ENCODE data around the gene ODAD3. TPM values are rescaled to one million over a fixed set of nuclear protein-coding genes. Genes with fewer than 3 reads are reported as not detected.

Gene ODAD3
- total and polyA plus RNA-seq, 10 of the 15 experiments (the other 5 are each of a cell fraction or from before 2014, with no cell fraction given), result 0.11 to 0.39 (median 0.28) TPM; not detected in 7

- peaks cover 22% of the 10 kb centered on the region for H3K4me1 ChIP-seq (ENCODE audit: control insufficient read depth, insufficient read depth, low read length)
- in situ Hi-C loops (cut with MboI) (no loop called here), intact Hi-C loops (cut with micrococcal nuclease; ENCODE audit: unreplicated experiment) (no loop called here)
- H2AFZ ChIP-seq (ENCODE audit: control insufficient read depth, low read depth, low read length), result no peak overlapping the region
- peaks cover 5 to 14% of the 10 kb centered on the region in 2 experiments; a peak in 3 of 4 replicates for H3K27me3 ChIP-seq (replicated peaks in 1 of 2; ENCODE audit: control insufficient read depth in 2 of 2, insufficient read depth in 2 of 2, low read length in 1 of 2)
- H3K9ac ChIP-seq (ENCODE audit: control insufficient read depth, insufficient read depth, low read length), result no peak overlapping the region
- FAIRE-seq, result no peak
- SMC1A ChIA-PET (ENCODE audit: uncharacterized antibody, unreplicated experiment), result interaction anchor here (1.5 kb wide), 1 partner anchor 28 kb away, joined by 3 read pairs; no protein-coding TSS in a partner anchor
- RAD21 ChIA-PET (ENCODE audit: unreplicated experiment), result no interaction called here
- H3K27ac ChIP-seq (ENCODE audit: control insufficient read depth, insufficient read depth), result no peak overlapping the region
- H3K36me3 ChIP-seq (ENCODE audit: control insufficient read depth in 2 of 2, insufficient read depth in 2 of 2, low read length in 1 of 2), result no peaks in the 10 kb centered on the region
- ATAC-seq, result no peak
- no peak overlapping the region for H3K4me3 ChIP-seq
- H4K20me1 ChIP-seq (ENCODE audit: control insufficient read depth, insufficient read depth), result no peaks in the 10 kb centered on the region
- H3K9me3 ChIP-seq (replicated peaks; ENCODE audit: control insufficient read depth, insufficient read depth, low read length), result no peaks in the 10 kb centered on the region
- no peak overlapping the region for H3K4me2 ChIP-seq (ENCODE audit: control insufficient read depth, insufficient read depth)
- DNase-seq (ENCODE audit: low read depth, low spot score), result no peak
- no TSS peak for BruUV-seq (replicated peaks)
- no peaks in the 10 kb centered on the region for H3K79me2 ChIP-seq (ENCODE audit: control insufficient read depth, insufficient read depth, low read length)
- POLR2A ChIA-PET, result interaction anchor here (0.7 kb wide), 1 partner anchor 49 kb away, joined by 3 read pairs; no protein-coding TSS in a partner anchor
- CTCF ChIA-PET, result interaction anchor here (0.6 to 1.4 kb wide), 3 partner anchors 11 to 58 kb away, joined by 3 to 5 read pairs (median 3); partner anchors contain the start of genes ODAD3 and PRKCSH
- 40% methylated on average over 13 of the region's 22 CpGs for WGBS (ENCODE audit: insufficient coverage, insufficient replicate concordance, low lambda C conversion rate, missing lambda C conversion rate)
- TF ChIP-seq CEBPZ (IDR thresholded peaks at IDR 0.05; ENCODE audit: low read depth, low read length), result no peak
- TF ChIP-seq, protein P1, sequence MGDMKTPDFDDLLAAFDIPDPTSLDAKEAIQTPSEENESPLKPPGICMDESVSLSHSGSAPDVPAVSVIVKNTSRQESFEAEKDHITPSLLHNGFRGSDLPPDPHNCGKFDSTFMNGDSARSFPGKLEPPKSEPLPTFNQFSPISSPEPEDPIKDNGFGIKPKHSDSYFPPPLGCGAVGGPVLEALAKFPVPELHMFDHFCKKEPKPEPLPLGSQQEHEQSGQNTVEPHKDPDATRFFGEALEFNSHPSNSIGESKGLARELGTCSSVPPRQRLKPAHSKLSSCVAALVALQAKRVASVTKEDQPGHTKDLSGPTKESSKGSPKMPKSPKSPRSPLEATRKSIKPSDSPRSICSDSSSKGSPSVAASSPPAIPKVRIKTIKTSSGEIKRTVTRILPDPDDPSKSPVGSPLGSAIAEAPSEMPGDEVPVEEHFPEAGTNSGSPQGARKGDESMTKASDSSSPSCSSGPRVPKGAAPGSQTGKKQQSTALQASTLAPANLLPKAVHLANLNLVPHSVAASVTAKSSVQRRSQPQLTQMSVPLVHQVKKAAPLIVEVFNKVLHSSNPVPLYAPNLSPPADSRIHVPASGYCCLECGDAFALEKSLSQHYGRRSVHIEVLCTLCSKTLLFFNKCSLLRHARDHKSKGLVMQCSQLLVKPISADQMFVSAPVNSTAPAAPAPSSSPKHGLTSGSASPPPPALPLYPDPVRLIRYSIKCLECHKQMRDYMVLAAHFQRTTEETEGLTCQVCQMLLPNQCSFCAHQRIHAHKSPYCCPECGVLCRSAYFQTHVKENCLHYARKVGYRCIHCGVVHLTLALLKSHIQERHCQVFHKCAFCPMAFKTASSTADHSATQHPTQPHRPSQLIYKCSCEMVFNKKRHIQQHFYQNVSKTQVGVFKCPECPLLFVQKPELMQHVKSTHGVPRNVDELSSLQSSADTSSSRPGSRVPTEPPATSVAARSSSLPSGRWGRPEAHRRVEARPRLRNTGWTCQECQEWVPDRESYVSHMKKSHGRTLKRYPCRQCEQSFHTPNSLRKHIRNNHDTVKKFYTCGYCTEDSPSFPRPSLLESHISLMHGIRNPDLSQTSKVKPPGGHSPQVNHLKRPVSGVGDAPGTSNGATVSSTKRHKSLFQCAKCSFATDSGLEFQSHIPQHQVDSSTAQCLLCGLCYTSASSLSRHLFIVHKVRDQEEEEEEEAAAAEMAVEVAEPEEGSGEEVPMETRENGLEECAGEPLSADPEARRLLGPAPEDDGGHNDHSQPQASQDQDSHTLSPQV (IDR thresholded peaks at IDR 0.05), result no peak
- no peak for TF ChIP-seq WRNIP1 (IDR thresholded peaks at IDR 0.05; ENCODE audit: borderline replicate concordance, low read depth, low read length)
- TF ChIP-seq NRF1 (conservative IDR thresholded peaks at IDR 0.05; ENCODE audit: low read depth, low read length), result no peak
- no peak for TF ChIP-seq NKRF (conservative IDR thresholded peaks at IDR 0.05)
- TF ChIP-seq NBN (IDR thresholded peaks at IDR 0.05), result no peak
- TF ChIP-seq CBX3 (IDR thresholded peaks at IDR 0.05; ENCODE audit: borderline replicate concordance, low read depth), result no peak
- TF ChIP-seq CBFB (IDR thresholded peaks at IDR 0.05; ENCODE audit: low read depth), result no peak
- no peak for TF ChIP-seq SIX5 (IDR thresholded peaks at IDR 0.05; ENCODE audit: low read depth, low read length, severe bottlenecking)
- TF ChIP-seq, protein P2, sequence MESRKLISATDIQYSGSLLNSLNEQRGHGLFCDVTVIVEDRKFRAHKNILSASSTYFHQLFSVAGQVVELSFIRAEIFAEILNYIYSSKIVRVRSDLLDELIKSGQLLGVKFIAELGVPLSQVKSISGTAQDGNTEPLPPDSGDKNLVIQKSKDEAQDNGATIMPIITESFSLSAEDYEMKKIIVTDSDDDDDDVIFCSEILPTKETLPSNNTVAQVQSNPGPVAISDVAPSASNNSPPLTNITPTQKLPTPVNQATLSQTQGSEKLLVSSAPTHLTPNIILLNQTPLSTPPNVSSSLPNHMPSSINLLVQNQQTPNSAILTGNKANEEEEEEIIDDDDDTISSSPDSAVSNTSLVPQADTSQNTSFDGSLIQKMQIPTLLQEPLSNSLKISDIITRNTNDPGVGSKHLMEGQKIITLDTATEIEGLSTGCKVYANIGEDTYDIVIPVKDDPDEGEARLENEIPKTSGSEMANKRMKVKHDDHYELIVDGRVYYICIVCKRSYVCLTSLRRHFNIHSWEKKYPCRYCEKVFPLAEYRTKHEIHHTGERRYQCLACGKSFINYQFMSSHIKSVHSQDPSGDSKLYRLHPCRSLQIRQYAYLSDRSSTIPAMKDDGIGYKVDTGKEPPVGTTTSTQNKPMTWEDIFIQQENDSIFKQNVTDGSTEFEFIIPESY (IDR thresholded peaks at IDR 0.05), result no peak
- TF ChIP-seq ZNF274 (IDR thresholded peaks at IDR 0.05; ENCODE audit: insufficient read depth, insufficient read length), result no peak
- TF ChIP-seq GATAD2B (conservative IDR thresholded peaks at IDR 0.05; ENCODE audit: low read depth), result no peak
- TF ChIP-seq SUZ12 (IDR thresholded peaks at IDR 0.05; ENCODE audit: unreplicated experiment), result no peak
Measured at GRCh38 chr19:11423791-11424181, 11.1 kb downstream of the ODAD3 start.

All from GM12878 (cell line).